HEK293T (cell line): ENCODE measurements around the gene EMC10.
"Not testable (repeated sequence)": the region's sequence is repeated elsewhere in the genome, so short reads cannot be mapped to it uniquely, and the experiment has no call there.

Source experiments
- CTCF ChIA-PET: fragments of 350-600 bp; formaldehyde crosslinking; extraction: SDS; loops from one replicate; lab custom pipeline; 2021; ENCODE audit warnings: antibody characterized with exemption, inconsistent platforms; lab: Yijun Ruan, JAX
- POLR2A ChIA-PET: fragments of 350-600 bp; formaldehyde crosslinking; extraction: SDS; loops from one replicate; lab custom pipeline; 2020; ENCODE audit warnings: antibody characterized with exemption, inconsistent platforms; lab: Yijun Ruan, JAX
- DNase-seq: peaks from one replicate; pipeline ENCODE4 v3.0.0; 2012; ENCODE audit warnings: mixed read lengths; ENCODE audit errors: extremely low spot score
- ARNT ChIP-seq: fragments of 450-650 bp; IDR thresholded peaks from 2 replicates; pipeline ENCODE4 v1.6.1; 2017; ENCODE audit warnings: mild to moderate bottlenecking
- BHLHE40 ChIP-seq: fragments of 450-650 bp; IDR thresholded peaks from 2 replicates; pipeline ENCODE4 v1.6.1; 2016; ENCODE audit warnings: mild to moderate bottlenecking, moderate library complexity, borderline replicate concordance
- CTBP1 ChIP-seq: fragments of 450-650 bp; IDR thresholded peaks from 2 replicates; pipeline ENCODE4 v1.6.1; 2016; ENCODE audit warnings: borderline replicate concordance
- ELF4 ChIP-seq: fragments of 450-650 bp; IDR thresholded peaks from 2 replicates; pipeline ENCODE4 v1.6.1; 2017; ENCODE audit warnings: antibody characterized with exemption
- FOXA1 ChIP-seq: fragments of 450-650 bp; IDR thresholded peaks from 2 replicates; pipeline ENCODE4 v1.6.1; 2016; ENCODE audit warnings: mild to moderate bottlenecking
- FOXK2 ChIP-seq: fragments of 450-650 bp; IDR thresholded peaks from 2 replicates; pipeline ENCODE4 v1.6.1; 2016; ENCODE audit warnings: mild to moderate bottlenecking
- FOXM1 ChIP-seq: fragments of 450-650 bp; IDR thresholded peaks from 2 replicates; pipeline ENCODE4 v1.6.1; 2017; ENCODE audit warnings: mild to moderate bottlenecking, borderline replicate concordance
- HDGF ChIP-seq: fragments of 450-650 bp; IDR thresholded peaks from 2 replicates; pipeline ENCODE4 v1.6.1; 2017; ENCODE audit warnings: antibody characterized with exemption, borderline replicate concordance
- L3MBTL2 ChIP-seq: fragments of 450-650 bp; conservative IDR thresholded peaks from 2 replicates; pipeline ENCODE4 v1.6.1; 2016; ENCODE audit warnings: mild to moderate bottlenecking
- LEF1 ChIP-seq: fragments of 450-650 bp; IDR thresholded peaks from 2 replicates; pipeline ENCODE4 v1.6.1; 2017; ENCODE audit warnings: mild to moderate bottlenecking, borderline replicate concordance
- NFRKB ChIP-seq: fragments of 450-650 bp; IDR thresholded peaks from 2 replicates; pipeline ENCODE4 v1.6.1; 2016; ENCODE audit warnings: mild to moderate bottlenecking, moderate library complexity
- SP1 ChIP-seq: fragments of 450-650 bp; IDR thresholded peaks from 2 replicates; pipeline ENCODE4 v1.6.1; 2017
- SUZ12 ChIP-seq: fragments of 450-650 bp; IDR thresholded peaks from 2 replicates; pipeline ENCODE4 v1.6.1; 2016; ENCODE audit warnings: mild to moderate bottlenecking
- TARDBP ChIP-seq: fragments of 450-650 bp; IDR thresholded peaks from 2 replicates; pipeline ENCODE4 v1.6.1; 2016
- ZNF384 ChIP-seq: fragments of 450-650 bp; IDR thresholded peaks from 2 replicates; pipeline ENCODE4 v1.6.1; 2016
- TF ChIP-seq, protein P1 (sequence below): fragments of 450-650 bp; IDR thresholded peaks from 2 replicates; pipeline ENCODE4 v1.6.1; 2016

The EMC10 gene

DNA sequence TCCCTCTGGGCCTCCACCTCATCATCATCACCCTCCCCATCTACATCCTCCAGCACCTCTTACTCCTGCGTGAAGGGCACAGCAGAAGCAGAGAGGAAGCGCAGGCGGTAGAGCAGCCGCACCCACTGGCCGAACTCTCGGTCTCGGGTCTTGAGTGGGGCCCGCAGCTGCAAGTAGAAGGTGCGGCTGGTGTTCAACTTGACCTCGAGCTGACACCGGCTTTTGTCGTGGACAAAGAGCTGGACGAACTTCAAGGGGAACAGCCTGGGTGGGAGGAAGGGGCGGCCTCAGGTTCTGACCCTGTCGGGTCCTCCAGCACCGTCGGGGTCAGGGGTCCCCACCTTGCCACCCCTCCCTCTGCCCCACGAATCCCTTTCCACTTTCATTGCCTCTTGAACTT is 8.7 kb upstream of the EMC10 start:
- ChIA-PET CTCF (no interaction called here), POLR2A (interaction anchor here (1.0 kb wide), 1 partner anchor 84 kb away, joined by 3 read pairs; no protein-coding TSS in a partner anchor)
- TF ChIP-seq FOXM1 = no peak

DNA sequence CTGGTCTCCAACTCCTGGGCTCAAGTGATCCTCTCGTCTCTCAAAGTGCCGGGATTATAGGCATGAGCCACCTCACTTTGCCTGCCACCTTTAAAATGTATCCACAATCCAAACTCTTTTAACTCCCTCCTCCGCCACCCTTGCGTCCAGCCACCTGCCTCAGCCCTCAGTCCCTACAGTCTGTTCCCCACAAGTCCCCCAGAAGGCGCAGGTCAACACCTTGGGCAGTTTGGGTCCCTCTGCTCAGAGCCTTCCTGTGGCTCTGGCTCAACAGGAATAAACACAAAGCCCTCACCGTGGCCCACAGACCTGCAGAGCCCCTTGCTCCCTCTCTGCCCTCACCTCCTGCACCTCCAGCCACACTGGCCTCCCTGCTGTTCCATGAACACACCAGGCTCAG is 7.5 kb upstream of the EMC10 start:
- POLR2A ChIA-PET = no interaction called here
- no peak for DNase-seq
- CTCF ChIA-PET = no interaction called here
- TF ChIP-seq ARNT = no peak
- no peak for TF ChIP-seq NFRKB
- TF ChIP-seq, protein P1, sequence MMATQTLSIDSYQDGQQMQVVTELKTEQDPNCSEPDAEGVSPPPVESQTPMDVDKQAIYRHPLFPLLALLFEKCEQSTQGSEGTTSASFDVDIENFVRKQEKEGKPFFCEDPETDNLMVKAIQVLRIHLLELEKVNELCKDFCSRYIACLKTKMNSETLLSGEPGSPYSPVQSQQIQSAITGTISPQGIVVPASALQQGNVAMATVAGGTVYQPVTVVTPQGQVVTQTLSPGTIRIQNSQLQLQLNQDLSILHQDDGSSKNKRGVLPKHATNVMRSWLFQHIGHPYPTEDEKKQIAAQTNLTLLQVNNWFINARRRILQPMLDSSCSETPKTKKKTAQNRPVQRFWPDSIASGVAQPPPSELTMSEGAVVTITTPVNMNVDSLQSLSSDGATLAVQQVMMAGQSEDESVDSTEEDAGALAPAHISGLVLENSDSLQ = no peak
- no peak for TF ChIP-seq FOXA1
- TF ChIP-seq SP1 = no peak
- no peak for TF ChIP-seq LEF1
- TF ChIP-seq CTBP1 = no peak
- no peak for TF ChIP-seq ELF4
- no peak for TF ChIP-seq TARDBP
- TF ChIP-seq ZNF384 = no peak
- no peak for TF ChIP-seq L3MBTL2
- TF ChIP-seq HDGF = no peak

More for the DNA sequence above, 8.7 kb upstream of the EMC10 start:
- DNase-seq = no peak

DNA sequence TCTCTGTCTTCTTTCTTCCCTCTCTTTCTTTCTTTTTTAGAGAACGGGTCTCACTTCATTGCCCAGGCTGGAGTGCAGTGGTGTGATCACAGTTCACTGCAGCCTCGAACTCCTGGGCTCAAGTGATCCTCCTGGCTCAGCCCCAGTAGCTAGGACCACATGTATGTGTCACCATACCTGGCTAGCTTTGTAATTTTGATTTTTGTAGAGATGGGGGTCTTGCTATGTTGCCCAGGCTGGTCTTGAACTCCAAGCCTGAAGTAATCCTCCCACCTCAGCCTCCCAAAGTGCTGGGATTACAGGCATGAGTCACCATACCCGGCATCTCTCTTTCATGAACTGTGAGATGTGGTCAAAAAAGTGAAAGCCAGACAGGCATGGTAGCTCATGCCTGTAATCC is 3.0 kb upstream of the EMC10 start:
- DNase-seq = not testable (repeated sequence)

DNA sequence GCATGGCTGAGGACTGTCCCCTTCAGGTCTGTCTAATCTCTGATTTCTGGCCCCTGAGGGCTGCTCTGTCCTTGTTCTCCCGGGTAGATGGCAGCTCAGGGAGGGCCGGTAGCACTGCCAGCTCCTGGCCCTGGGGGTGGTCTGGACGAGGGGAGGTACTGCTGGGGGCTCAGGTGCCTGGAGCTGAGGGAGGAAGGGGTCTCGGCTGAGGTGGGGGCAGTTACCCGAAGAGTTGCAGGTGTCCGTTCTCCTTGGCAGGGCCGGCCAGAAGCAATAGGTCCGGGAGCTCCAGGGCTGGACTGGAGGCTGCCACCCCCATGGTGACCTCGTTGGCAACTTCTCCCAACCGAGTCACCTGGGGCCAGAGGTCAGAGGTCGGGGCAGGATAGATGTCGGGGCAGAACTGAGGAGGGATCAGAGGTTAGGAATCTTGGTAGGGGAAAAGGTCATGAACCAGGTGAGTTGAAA is 1.2 kb upstream of the EMC10 start:
- TF ChIP-seq TARDBP = no peak
- no peak for TF ChIP-seq SP1
- no peak for TF ChIP-seq SUZ12
- TF ChIP-seq ELF4 = no peak
- no peak for TF ChIP-seq L3MBTL2
- no peak for TF ChIP-seq CTBP1
- no peak for TF ChIP-seq BHLHE40
- TF ChIP-seq FOXM1 = no peak
- TF ChIP-seq HDGF = no peak
- no peak for TF ChIP-seq LEF1
- POLR2A ChIA-PET = interaction anchor here (0.7 kb wide), 1 partner anchor 99 kb away, joined by 3 read pairs; the partner anchor contains the start of gene NR1H2
- DNase-seq = no peak
- CTCF ChIA-PET = no interaction called here

More for the DNA sequence above, 3.0 kb upstream of the EMC10 start:
- CTCF ChIA-PET, POLR2A ChIA-PET: not testable (repeated sequence)

DNA sequence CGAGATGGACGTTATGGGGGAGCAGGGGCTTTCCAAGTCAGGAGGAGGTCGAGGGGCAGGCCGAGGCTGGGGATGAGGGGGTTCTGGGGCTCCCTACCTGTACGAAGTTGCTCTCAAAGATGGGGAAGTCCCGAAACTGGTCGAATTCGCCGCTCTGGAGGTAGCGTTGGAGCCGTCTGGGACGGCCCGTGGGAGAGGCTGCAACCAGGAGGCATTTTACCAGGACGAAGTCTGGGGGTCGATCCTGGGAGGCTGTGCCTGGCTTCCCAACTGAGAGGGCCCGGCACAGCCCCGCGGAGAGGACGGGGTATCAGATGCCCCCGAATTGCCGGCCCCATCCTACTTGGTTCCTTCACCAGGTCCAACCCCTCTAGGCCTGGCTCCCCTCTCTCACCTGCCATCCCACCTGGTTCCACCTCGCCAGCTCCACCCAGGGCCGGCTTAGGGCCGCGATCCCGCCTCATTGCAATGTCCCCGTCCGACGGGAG is 527 bp upstream of the EMC10 start:
- POLR2A ChIA-PET = no interaction called here
- CTCF ChIA-PET = no interaction called here
- TF ChIP-seq CTBP1 (no peak), LEF1 (no peak), NFRKB (no peak), HDGF (no peak), BHLHE40 (no peak), FOXA1 (no peak), FOXM1 (no peak), TARDBP (no peak), FOXK2 (no peak), ELF4 (no peak), SP1 (no peak)
- DNase-seq = no peak

DNA sequence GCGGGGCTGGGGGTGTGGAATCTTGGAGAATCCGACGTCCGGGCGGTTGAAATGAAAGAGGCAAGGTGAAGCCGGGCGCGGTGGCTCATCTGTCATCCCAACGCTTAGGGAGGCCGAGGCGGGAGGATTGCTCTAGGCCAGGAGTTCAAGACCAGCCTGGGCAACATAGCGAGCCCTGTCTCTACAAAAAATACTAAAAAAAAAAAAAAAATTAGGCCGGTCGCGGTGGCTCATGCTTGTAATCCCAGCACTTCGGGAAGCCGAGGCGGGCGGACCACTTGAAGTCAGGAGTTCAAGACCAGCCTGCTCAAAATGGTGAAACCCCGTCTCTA is 566 bp downstream of the EMC10 start:
- DNase-seq = no peak
- POLR2A ChIA-PET = no interaction called here
- CTCF ChIA-PET = no interaction called here
- no peak for TF ChIP-seq FOXA1

DNA sequence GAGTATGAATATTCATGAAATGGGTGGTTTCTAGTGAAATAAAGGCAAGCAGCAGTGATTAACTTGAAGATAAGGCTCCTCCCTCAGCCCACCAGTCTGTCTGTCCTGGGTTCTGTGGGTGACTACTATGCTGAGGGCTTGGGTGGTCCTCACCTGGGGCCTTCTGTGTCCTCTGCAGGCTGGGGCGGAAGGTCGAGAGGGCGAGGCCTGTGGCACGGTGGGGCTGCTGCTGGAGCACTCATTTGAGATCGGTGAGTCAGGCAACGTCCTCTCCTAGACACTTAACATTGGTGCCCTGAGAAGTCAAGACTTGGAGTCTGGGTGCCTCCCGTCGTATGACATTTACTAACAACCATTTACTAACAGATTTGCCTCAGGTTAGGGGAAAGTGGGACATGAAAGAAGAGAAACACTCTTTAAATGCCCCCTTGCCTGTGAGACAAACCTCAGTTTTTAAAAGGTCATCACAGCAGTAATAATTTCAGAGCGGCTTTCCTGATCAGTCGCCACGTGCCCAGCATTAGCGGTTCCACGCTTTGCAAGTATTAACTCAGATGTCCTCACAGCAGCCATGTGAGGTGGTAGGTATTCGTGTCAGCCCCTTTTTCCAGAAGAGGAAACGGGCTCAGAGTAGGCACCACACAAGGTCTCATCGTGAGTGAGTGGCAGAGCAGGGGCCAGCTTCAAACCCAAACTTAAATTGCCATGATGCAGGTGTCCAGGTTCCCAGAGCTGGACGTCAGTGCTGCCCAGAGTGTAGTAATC is 1.6 kb downstream of the EMC10 start:
- CTCF ChIA-PET = interaction anchor here (1.0 to 1.9 kb wide), 3 partner anchors 12 to 109 kb away, joined by 3 to 14 read pairs (median 4); no protein-coding TSS in a partner anchor

More for the DNA sequence above, 1.6 kb downstream of the EMC10 start:
- no peak for TF ChIP-seq CTBP1
- TF ChIP-seq TARDBP = no peak
- TF ChIP-seq NFRKB = no peak
- TF ChIP-seq LEF1 = no peak
- TF ChIP-seq FOXA1 = no peak
- no peak for TF ChIP-seq SUZ12
- TF ChIP-seq, protein P1 = no peak
- no peak for TF ChIP-seq FOXM1
- TF ChIP-seq BHLHE40 = no peak
- no peak for TF ChIP-seq ZNF384
- no peak for TF ChIP-seq ELF4
- no peak for TF ChIP-seq ARNT
- no peak for TF ChIP-seq SP1
- no peak for TF ChIP-seq L3MBTL2
- TF ChIP-seq FOXK2 = no peak
- TF ChIP-seq HDGF = no peak
- POLR2A ChIA-PET = no interaction called here
- no peak for DNase-seq
